Fibroblast of peridontal ligament (primary cell): ENCODE measurements around the gene KIF21B.

ENCODE experiments used
- DNase-seq: peaks from one replicate; pipeline ENCODE4 v3.0.0-alpha.2; 2010; ENCODE audit errors: extremely low read depth

KIF21B gene, protein sequence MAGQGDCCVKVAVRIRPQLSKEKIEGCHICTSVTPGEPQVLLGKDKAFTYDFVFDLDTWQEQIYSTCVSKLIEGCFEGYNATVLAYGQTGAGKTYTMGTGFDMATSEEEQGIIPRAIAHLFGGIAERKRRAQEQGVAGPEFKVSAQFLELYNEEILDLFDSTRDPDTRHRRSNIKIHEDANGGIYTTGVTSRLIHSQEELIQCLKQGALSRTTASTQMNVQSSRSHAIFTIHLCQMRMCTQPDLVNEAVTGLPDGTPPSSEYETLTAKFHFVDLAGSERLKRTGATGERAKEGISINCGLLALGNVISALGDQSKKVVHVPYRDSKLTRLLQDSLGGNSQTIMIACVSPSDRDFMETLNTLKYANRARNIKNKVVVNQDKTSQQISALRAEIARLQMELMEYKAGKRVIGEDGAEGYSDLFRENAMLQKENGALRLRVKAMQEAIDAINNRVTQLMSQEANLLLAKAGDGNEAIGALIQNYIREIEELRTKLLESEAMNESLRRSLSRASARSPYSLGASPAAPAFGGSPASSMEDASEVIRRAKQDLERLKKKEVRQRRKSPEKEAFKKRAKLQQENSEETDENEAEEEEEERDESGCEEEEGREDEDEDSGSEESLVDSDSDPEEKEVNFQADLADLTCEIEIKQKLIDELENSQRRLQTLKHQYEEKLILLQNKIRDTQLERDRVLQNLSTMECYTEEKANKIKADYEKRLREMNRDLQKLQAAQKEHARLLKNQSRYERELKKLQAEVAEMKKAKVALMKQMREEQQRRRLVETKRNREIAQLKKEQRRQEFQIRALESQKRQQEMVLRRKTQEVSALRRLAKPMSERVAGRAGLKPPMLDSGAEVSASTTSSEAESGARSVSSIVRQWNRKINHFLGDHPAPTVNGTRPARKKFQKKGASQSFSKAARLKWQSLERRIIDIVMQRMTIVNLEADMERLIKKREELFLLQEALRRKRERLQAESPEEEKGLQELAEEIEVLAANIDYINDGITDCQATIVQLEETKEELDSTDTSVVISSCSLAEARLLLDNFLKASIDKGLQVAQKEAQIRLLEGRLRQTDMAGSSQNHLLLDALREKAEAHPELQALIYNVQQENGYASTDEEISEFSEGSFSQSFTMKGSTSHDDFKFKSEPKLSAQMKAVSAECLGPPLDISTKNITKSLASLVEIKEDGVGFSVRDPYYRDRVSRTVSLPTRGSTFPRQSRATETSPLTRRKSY (N-terminal part only)

DNA sequence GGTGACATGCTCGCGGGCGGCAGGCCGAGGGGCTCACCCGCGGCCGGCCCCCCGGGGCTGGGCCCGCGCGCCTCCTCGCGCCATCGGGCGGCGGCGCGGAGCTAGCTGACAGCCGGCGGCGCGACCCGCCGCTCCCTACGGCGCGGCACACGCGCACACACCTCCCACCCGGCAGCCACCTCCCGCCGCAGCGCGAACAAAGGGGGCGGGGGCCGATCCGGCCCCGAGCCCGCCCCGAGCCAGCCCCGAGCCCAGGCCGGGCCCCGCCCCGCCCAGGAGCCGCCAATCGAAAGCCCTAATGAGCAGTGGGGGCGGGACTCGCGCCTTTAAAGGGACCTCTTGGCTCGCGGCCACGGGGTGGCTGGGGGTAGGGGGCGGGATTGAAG lies at the start of gene KIF21B:
TSS of gene KIF21B (minus strand) at position 198 of the 386 bp plus-strand sequence. CDS start 331 bp downstream, outside the sequence.
- no peak for DNase-seq

- no peak for DNase-seq
Measured at GRCh38 chr1:201072922-201073321, 49.4 kb upstream of the KIF21B start.

- no peak for DNase-seq
Measured at GRCh38 chr1:201072149-201072548, 48.6 kb upstream of the KIF21B start.

- no peak for DNase-seq
Measured at GRCh38 chr1:201069636-201070035, 46.1 kb upstream of the KIF21B start.

DNA sequence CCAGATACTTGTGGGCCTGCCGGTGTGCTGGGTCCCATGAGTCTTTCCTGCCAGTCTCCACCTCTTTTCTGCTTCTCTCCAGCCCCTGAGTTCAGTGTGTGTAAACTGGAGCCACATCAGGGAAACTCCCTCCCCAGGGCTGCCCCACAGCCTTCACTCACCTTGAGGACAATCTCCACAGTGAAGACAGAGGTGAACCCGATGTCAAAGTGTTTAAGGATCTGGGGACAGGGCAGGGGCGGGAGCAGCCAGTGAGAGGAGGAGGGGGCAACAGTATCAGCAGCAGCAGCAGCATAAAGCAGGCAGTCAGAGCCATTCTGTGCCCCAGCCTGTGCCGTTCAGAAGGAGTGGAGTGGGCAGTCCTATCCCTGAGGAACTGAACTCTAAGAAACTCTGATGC lies 45.5 kb upstream of the KIF21B start:
- no peak for DNase-seq

GRCh38 chr1:201066986-201067385 lies 43.5 kb upstream of the KIF21B start:
- DNase-seq, result no peak

DNA sequence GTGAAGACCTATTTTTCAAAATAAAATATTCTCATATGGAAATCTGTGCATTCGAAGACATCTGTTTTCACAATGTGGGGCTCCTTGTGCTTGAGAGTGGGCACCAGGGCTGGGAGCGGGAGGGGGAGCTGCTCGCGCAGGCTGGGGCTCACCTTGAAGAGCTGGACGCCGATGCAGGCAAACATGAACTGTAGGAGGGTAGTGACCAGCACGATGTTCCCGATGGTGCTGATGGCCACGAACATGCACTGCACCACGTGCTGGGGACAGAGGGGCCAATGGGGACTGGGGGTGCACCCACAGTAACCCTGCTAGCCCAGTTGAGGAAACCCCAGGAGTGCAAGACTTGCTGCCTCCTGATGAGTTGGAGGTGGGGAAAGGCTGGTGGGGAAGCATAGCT lies 42.2 kb upstream of the KIF21B start:
- DNase-seq, result no peak

GRCh38 chr1:201064806-201065205 lies 41.3 kb upstream of the KIF21B start:
- DNase-seq, result no peak

GRCh38 chr1:201063145-201063544 lies 39.6 kb upstream of the KIF21B start:
- DNase-seq, result no peak

- DNase-seq, result no peak
Measured at GRCh38 chr1:201062511-201063091, 39.1 kb upstream of the KIF21B start.

- no peak for DNase-seq
Measured at GRCh38 chr1:201061886-201062285, 38.4 kb upstream of the KIF21B start.

DNA sequence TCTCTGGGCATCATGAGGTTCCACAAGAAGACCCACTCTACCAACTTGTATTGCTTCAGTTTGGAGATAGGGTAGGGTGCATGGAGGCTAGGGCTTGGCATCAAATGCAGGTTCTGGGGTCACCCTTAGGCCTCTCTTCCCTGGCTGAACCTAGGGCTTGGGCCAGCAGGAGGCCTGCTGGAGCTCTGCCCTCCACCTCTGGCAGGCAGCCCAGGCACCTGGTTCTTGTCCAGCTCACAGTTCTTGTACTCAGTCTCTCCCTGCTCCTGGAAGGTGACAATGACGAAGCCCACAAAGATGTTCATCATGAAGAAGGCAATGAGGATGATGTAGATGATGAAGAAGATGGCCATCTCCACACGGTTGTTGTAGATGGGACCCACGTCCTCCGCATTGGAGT lies 37.5 kb upstream of the KIF21B start:
- DNase-seq, result no peak

DNA sequence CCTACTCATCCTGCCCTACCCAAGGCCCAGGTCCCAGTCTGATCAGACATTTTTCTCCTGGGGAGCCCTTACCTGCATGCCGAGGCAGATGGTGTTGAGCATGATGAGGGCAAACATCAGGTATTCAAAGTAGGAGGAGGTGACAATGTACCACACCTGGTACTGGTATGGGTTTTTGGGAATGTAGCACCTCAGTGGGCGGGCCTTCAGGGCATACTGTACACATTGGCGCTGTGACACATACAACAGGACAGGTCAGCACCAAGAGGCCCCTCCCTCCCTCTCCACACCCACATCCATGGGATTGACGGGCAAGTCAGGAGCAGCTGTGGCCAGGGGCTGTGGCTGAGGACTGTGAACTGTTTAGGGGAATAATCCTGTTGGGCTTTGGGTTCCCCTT lies 37.1 kb upstream of the KIF21B start:
- DNase-seq, result no peak

DNA sequence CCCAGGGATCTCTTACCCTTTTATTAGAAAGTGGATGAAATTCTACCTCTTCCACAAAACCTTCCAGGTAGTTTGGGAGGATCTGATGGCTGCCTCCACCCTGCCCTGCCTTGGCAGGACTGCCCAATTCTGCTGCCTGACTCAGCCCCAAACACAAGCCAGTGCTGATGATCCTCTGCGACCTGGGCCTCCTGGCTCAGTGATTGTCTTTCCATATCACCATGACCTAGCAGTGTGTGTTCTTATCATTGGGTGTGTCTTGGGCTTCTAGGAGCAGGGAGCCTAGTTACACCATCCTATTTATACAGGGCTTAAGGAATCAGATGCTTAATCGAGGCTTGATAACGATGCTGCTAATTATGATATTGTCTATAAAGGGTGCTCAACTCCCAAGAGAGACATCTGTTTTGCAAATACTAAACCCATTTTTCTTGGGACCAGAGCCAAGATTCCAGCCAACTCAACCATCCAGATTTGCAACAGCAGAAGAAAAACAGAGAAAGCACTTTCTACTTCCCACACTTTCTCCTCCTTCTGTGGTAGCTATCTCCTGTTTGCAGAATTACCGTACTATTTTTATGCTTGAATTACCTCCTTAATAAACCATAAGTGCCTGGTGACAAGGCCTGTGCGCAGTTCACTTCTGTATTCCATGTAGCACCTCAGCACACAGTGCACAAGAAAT lies 36.5 kb upstream of the KIF21B start:
- peak; percentile 2 for DNase-seq

- no peak for DNase-seq
Measured at GRCh38 chr1:201059401-201059800, 35.9 kb upstream of the KIF21B start.

DNA sequence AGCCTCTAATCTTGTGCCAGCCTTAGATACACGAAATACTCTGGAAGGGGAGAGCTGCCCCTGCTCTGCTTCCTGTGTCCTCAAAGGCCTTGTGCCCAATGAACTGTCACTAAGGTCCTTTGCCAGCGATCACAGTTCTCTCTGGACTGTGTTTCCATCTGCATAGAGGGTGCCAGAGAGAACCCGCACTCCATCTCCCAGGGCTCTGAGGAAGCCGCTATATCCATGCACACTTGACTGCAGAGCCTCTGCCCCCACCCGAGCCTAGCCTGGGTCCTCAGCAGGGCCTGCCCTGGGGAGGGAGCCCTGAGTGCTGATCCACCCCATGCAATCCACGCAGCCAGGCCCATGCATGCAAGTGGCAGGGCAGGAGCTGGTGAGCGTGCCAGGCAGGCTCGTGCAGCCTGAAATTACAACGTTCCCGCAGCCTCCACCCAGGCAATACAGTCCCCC lies 30.6 kb upstream of the KIF21B start:
- no peak for DNase-seq

DNA sequence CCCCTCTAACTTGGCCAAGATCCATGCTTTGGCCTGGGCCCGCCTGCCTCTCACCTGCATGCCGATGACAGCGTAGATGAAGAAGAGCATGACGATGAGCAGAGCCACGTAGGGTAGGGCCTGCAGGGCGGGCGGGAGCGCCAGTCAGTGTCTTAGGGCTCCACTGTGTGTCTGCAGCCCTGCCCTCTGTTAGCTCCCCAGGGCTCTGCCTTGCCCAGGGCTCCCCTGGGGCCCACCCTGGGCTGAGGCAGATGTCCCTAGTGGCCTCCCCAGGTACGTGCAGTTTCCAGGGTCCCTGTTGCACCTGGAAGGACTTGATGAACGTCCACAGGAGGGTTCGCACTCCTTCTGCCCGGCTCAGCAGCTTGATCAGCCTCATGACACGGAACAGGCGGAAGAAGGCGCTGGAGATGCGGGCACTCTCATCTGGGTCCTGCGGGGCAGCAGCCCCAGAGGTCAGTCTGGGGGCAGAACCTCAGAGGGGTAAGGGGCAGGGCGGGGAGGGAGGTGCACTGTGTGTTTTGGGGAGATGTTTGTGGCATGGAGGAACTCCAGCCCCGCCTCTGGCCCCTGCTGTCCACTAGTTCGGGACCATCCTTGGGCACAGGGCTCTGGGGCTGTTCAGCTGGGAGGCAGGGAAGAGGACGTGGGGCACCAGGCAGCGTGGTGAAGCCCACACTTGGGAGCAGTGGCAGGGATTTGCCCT lies 29.8 kb upstream of the KIF21B start:
- no peak for DNase-seq

DNA sequence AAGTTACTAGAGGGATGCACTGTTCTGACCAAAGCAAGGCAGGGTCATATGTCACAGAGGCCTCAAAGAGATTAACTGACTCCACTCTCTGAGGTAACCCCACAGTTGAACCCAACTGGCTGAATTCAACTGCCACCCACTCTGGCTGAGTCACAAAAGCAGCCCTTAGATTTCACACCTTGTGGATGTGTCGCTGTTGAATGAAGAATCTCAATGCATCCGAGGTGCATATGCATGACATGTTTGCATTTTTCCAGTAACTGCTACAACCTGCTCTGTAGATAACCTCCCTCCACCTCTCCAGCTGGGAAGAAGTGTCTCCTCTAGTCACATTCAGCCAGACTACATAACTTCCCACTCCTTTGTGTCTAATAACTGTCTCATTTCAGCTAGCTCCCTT lies 27.9 kb upstream of the KIF21B start:
- no peak for DNase-seq

- peak; percentile 9 for DNase-seq
Measured at GRCh38 chr1:201050515-201051277, 27.2 kb upstream of the KIF21B start.
